Prostate gland (tissue), 2 donors: Measurements from ENCODE around the gene JUNB.

Source experiments
- POLR2AphosphoS5 ChIP-seq: sonication (generic); formaldehyde crosslinking; IDR thresholded peaks from one replicate; pipeline ENCODE4 v1.6.1; 2017; ENCODE audit warnings: antibody characterized with exemption
- TF ChIP-seq, protein P1 (sequence below), 4 experiments: fragments of 200-600 bp in 2 of 4; fragments of 450-650 bp in 2 of 4; sonication (generic) in 2 of 4; IDR thresholded peaks; 1 replicate in 3 of 4; 2 replicates in 1 of 4; pipeline ENCODE4 v1.5.1; 2016 to 2019; ENCODE audit warnings: antibody characterized with exemption in 4 of 4, mild to moderate bottlenecking in 2 of 4, moderate library complexity in 2 of 4

DNA sequence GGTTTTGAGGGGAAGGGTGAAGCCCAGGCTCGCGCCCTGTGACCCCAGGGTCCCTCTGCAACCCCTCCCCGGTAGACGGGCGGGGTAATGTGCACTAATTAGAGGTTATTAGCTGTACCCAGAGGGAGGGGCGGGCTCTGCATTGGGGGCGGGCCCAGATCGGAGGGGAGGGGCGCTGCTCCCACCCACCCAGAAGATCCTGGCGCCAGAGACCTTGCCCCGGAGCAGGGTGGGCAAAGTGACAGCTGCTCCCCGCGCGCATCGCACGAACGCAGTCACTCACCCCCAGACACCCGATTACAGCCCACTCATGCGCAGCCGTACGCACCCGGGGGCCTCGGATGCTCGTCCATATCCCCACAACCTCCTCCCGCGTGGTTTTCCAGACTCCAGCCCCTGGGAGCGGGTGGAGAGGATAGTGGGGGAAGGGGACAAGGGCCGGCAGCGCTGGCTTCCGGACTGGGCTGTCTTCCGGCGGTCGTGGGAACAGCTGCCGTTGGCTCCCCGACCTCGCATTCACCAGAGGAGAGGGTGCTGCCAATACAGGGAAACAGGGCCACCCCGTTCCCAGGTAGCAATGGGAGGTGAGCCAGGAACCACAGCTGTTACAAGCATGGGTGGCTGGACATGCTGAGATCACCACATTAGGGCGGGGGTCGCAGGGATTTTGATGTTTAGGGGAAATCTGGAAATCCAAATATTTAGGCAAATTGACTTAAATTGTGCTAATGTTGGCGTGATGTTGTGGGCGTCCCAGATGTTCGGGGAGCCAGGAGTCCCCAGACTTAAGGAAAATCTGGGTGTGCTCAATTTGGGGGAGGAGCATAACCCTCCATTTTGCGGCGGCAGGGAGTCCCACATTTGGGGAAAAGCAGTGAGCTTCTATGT lies 13.0 kb upstream of the JUNB start:
- TF ChIP-seq, protein P1, sequence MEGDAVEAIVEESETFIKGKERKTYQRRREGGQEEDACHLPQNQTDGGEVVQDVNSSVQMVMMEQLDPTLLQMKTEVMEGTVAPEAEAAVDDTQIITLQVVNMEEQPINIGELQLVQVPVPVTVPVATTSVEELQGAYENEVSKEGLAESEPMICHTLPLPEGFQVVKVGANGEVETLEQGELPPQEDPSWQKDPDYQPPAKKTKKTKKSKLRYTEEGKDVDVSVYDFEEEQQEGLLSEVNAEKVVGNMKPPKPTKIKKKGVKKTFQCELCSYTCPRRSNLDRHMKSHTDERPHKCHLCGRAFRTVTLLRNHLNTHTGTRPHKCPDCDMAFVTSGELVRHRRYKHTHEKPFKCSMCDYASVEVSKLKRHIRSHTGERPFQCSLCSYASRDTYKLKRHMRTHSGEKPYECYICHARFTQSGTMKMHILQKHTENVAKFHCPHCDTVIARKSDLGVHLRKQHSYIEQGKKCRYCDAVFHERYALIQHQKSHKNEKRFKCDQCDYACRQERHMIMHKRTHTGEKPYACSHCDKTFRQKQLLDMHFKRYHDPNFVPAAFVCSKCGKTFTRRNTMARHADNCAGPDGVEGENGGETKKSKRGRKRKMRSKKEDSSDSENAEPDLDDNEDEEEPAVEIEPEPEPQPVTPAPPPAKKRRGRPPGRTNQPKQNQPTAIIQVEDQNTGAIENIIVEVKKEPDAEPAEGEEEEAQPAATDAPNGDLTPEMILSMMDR (IDR thresholded peaks at IDR 0.05): peak in 1 of 4 experiments; percentile 21
- peak; percentile 71 for TF ChIP-seq POLR2AphosphoS5
